Liver (tissue), 3 donors: ENCODE data around the gene XXYLT1.

Experiments used
- CTCF ChIP-seq: fragments of 150-350 bp; IDR thresholded peaks from 2 replicates; pipeline ENCODE4 v1.5.1; 2017; ENCODE audit warnings: improper control_type of control experiment, low read depth, low read length; ENCODE audit not compliant: missing input control
- EGR1 ChIP-seq, 2 donors: IDR thresholded peaks; 2 replicates each; pipeline ENCODE4 v1.6.1; 2016 to 2018; ENCODE audit warnings: antibody characterized with exemption in 2 of 2, low read depth in 2 of 2
- MAX ChIP-seq: IDR thresholded peaks from 2 replicates; pipeline ENCODE4 v1.6.1; 2016; ENCODE audit warnings: antibody characterized with exemption
- RXRA ChIP-seq, 2 donors: IDR thresholded peaks; 2 replicates each; pipeline ENCODE4 v1.6.1; 2017 to 2018; ENCODE audit warnings: antibody characterized with exemption in 2 of 2, mild to moderate bottlenecking in 1 of 2
- SP1 ChIP-seq: IDR thresholded peaks from 2 replicates; pipeline ENCODE4 v1.6.1; 2018; ENCODE audit warnings: antibody characterized with exemption, mild to moderate bottlenecking
- TAF1 ChIP-seq: conservative IDR thresholded peaks from 2 replicates; pipeline ENCODE4 v1.6.1; 2016; ENCODE audit warnings: antibody characterized with exemption, mild to moderate bottlenecking
- YY1 ChIP-seq: IDR thresholded peaks from 2 replicates; pipeline ENCODE4 v1.6.1; 2016; ENCODE audit warnings: antibody characterized with exemption, mild to moderate bottlenecking
- donor health status: healthy.
- donor health status: healthy.

GRCh38 chr3:195125646-195126045, 145.3 kb downstream of the XXYLT1 start:
- TF ChIP-seq MAX (no peak), CTCF (no peak), TAF1 (no peak), EGR1 (IDR thresholded peaks at IDR 0.05; ENCODE audit: low read depth in 2 of 2) (no peak), YY1 (no peak), RXRA (IDR thresholded peaks at IDR 0.05) (no peak), SP1 (no peak)
